ENCODE results near the gene NCR3LG1.

NCR3LG1 gene

GRCh38 chr11:17351172-17351509, 459 bp upstream of the NCR3LG1 start:
- no peaks in the 10 kb centered on the region for H3K27me3 ChIP-seq (ENCODE audit: insufficient read depth, low read length)
- no peaks in the 10 kb centered on the region for H3K36me3 ChIP-seq (ENCODE audit: insufficient read depth, low read length)
- peaks cover 12% of the 10 kb centered on the region for H3K4me1 ChIP-seq (ENCODE audit: insufficient read depth, low read length)
- H3K9me3 ChIP-seq (ENCODE audit: low read length): no peaks in the 10 kb centered on the region
- H2AFZ ChIP-seq (ENCODE audit: low read depth, low read length): peak overlapping the region; percentile 97
- H3K4me3 ChIP-seq (ENCODE audit: low read length): peak overlapping the region; percentile 88

DNA sequence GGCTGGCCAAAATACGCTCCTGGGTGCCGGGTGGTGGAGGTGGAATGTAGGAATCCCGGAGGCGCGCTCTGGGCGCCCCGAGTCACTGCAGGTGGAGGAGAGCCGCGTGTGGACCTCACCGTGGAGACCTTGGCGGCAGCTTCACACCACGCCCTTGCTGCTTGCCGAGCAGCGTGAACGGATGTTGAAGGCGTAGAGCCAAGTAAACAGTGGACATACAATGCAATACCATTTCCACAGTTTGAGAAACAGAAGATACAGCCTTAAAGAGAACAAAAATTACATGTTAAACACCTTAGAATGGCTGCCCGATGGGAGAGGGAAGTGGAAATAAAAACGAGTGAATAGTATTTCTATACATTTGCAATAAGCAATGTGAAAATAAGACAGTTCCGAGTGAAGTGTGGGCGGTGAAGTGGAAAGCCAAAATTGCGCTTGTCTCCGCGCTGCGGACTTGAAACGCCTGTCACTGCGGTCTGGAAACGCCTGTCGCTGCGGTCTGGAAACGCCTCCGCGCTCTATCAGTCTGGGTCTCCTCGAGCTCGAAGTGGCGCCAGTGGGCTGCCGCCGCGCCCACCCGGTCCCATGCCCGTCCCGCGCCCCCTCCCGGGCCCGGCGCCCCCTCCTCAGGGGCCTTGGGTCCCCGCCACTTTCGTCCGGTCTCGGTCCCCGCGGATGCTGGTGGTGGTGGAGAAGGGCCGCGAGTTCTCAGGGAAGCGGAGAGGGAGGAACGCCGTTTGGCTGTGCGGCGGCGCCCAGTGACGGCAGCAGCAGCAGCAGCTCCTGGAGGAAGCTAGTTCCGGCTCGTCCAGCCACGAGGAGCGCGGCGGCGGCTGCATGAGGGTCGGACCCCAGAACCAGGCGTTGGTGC, 1.6 kb downstream of the NCR3LG1 start:
- H3K4me3 ChIP-seq (ENCODE audit: low read length): peak overlapping the region; percentile 88
- peaks cover 2% of the 10 kb centered on the region for H3K9me3 ChIP-seq (ENCODE audit: low read length)
- peaks cover 12% of the 10 kb centered on the region for H3K4me1 ChIP-seq (ENCODE audit: insufficient read depth, low read length)
- H2AFZ ChIP-seq (ENCODE audit: low read depth, low read length): peak overlapping the region; percentile 97
- H3K27me3 ChIP-seq (ENCODE audit: insufficient read depth, low read length): no peaks in the 10 kb centered on the region
- H3K36me3 ChIP-seq (ENCODE audit: insufficient read depth, low read length): peaks cover 10% of the 10 kb centered on the region

DNA sequence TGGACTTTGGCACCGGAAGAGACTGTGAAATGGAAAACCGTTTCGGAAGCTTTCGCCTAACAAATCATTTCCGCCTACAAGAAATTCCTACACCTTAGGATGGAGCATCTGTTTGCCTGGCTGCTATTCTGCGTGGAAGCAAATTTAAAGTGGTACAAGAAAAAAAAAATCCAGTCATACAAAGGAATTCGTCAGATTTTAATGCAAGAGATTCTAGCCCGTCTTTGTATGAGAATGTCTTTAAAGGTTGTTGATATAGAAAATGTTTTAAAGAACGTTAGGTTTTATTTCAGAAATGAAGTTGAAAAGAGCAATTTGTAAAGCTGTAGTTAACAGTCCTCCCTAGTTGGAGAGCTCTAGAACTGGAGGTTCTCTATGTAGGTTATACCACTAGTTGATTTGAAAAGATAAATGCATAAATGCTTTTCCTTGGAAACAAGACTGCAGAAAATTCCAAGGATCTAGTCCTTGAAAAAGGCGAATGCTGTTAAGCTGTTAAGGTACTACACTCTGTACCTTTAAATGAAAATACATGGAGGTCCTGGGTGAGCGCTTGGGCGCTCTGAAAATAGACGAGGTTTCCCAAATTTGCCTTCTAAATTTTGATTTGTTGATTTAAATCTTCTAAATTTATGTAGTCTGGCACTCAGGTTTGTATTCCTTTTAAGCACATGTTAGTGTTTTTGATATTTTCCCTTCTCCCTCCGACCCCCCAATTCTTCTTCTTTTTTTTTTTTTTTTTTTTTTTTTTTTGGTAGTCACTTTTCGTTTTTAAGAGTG, 2.4 kb downstream of the NCR3LG1 start:
- H3K36me3 ChIP-seq (ENCODE audit: insufficient read depth, low read length): peaks cover 14% of the 10 kb centered on the region
- no peaks in the 10 kb centered on the region for H3K27me3 ChIP-seq (ENCODE audit: insufficient read depth, low read length)

GRCh38 chr11:17354601-17354991, 3.0 kb downstream of the NCR3LG1 start:
- Histone ChIP-seq H3K27me3 (ENCODE audit: insufficient read depth, low read length) (no peaks in the 10 kb centered on the region), H2AFZ (ENCODE audit: low read depth, low read length) (no peak overlapping the region), H3K9me3 (ENCODE audit: low read length) (peaks cover 4% of the 10 kb centered on the region), H3K36me3 (ENCODE audit: insufficient read depth, low read length) (peaks cover 17% of the 10 kb centered on the region), H3K4me3 (ENCODE audit: low read length) (peak overlapping the region; percentile 88), H3K4me1 (ENCODE audit: insufficient read depth, low read length) (peaks cover 12% of the 10 kb centered on the region)

More for the DNA sequence above, 2.4 kb downstream of the NCR3LG1 start:
- peaks cover 4% of the 10 kb centered on the region for H3K9me3 ChIP-seq (ENCODE audit: low read length)
- H3K4me1 ChIP-seq (ENCODE audit: insufficient read depth, low read length): peaks cover 12% of the 10 kb centered on the region
- H2AFZ ChIP-seq (ENCODE audit: low read depth, low read length): peak overlapping the region; percentile 97
- peak overlapping the region; percentile 88 for H3K4me3 ChIP-seq (ENCODE audit: low read length)

DNA sequence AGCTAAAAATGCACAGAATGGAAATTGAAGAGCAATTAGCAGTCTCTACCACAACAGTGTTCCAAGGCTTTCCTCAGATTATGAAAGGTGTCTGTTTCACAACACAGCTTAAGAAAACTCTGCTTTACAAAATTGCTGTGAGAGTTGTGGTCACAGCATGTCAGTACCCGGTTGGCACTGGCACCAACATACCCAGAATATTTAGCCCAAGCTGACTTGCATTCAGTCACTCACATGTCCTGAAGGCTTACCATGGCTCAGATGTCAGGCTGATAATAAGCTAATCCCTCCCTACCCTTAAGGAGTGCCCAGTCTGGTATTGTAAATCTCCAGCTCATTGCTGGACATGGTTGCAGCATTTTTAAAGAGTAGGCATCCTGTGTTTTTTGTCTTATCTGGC, 14.9 kb downstream of the NCR3LG1 start:
- no peaks in the 10 kb centered on the region for H3K27me3 ChIP-seq (ENCODE audit: insufficient read depth, low read length)
- H3K9me3 ChIP-seq (ENCODE audit: low read length): peaks cover 44% of the 10 kb centered on the region
- H3K4me1 ChIP-seq (ENCODE audit: insufficient read depth, low read length): no peaks in the 10 kb centered on the region
- peaks cover 44% of the 10 kb centered on the region for H3K36me3 ChIP-seq (ENCODE audit: insufficient read depth, low read length)
- no peak overlapping the region for H2AFZ ChIP-seq (ENCODE audit: low read depth, low read length)
- no peak overlapping the region for H3K4me3 ChIP-seq (ENCODE audit: low read length)

DNA sequence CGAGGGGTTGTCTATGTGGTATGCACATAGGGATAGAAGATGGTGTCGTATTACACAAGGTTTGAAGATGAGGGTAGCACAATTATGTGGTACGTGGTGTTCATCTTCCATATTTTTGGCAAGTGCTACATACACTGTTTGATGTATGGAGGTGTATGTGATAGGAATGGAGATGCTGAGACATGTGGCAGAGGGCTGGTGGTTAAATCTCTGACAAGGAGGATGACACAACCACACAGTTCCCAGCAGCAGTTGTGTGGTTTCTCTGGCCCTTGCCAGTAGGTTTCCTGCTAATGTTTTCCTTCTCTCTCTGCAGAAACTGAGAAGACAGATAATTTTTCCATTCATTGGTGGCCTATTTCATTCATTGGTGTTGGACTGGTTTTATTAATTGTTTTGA, 17.0 kb downstream of the NCR3LG1 start:
- Histone ChIP-seq H2AFZ (ENCODE audit: low read depth, low read length) (no peak overlapping the region), H3K27me3 (ENCODE audit: insufficient read depth, low read length) (no peaks in the 10 kb centered on the region), H3K36me3 (ENCODE audit: insufficient read depth, low read length) (peaks cover 59% of the 10 kb centered on the region), H3K4me1 (ENCODE audit: insufficient read depth, low read length) (no peaks in the 10 kb centered on the region), H3K4me3 (ENCODE audit: low read length) (no peak overlapping the region), H3K9me3 (ENCODE audit: low read length) (peaks cover 62% of the 10 kb centered on the region)

- peaks cover 62% of the 10 kb centered on the region for H3K36me3 ChIP-seq (ENCODE audit: insufficient read depth, low read length)
- no peaks in the 10 kb centered on the region for H3K4me1 ChIP-seq (ENCODE audit: insufficient read depth, low read length)
- peaks cover 65% of the 10 kb centered on the region for H3K9me3 ChIP-seq (ENCODE audit: low read length)
- no peak overlapping the region for H2AFZ ChIP-seq (ENCODE audit: low read depth, low read length)
- H3K4me3 ChIP-seq (ENCODE audit: low read length): no peak overlapping the region
- H3K27me3 ChIP-seq (ENCODE audit: insufficient read depth, low read length): no peaks in the 10 kb centered on the region
These were observed 17.5 kb downstream of the NCR3LG1 start for GRCh38 chr11:17369094-17369493.

- no peaks in the 10 kb centered on the region for H3K4me1 ChIP-seq (ENCODE audit: insufficient read depth, low read length)
- no peak overlapping the region for H2AFZ ChIP-seq (ENCODE audit: low read depth, low read length)
- H3K36me3 ChIP-seq (ENCODE audit: insufficient read depth, low read length): peaks cover 62% of the 10 kb centered on the region
- peaks cover 66% of the 10 kb centered on the region for H3K9me3 ChIP-seq (ENCODE audit: low read length)
- H3K27me3 ChIP-seq (ENCODE audit: insufficient read depth, low read length): no peaks in the 10 kb centered on the region
- H3K4me3 ChIP-seq (ENCODE audit: low read length): no peak overlapping the region
These were observed 18.2 kb downstream of the NCR3LG1 start for GRCh38 chr11:17369684-17370243.

DNA sequence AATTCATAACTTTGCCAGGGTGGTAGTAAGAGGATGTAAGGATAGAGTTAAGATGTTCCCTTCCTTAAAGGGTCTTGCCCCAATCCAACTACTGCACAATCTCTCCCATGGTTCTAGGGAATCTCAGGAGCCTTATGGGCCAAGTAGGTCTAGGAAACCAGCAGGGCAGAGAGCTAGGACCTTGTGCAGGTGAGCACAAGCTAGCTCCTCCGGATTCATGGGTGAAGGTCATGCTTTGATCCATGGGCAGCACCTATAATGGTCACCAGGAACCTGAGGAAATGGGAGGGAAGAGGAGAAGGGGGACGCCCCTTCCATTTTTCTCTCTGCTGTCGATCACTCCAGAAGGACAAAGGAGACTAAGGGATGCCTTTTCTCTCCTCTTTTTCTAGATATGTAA, 20.0 kb downstream of the NCR3LG1 start:
- H2AFZ ChIP-seq (ENCODE audit: low read depth, low read length): no peak overlapping the region
- H3K36me3 ChIP-seq (ENCODE audit: insufficient read depth, low read length): peaks cover 55% of the 10 kb centered on the region
- H3K4me3 ChIP-seq (ENCODE audit: low read length): no peak overlapping the region
- peaks cover 70% of the 10 kb centered on the region for H3K9me3 ChIP-seq (ENCODE audit: low read length)
- H3K27me3 ChIP-seq (ENCODE audit: insufficient read depth, low read length): no peaks in the 10 kb centered on the region
- H3K4me1 ChIP-seq (ENCODE audit: insufficient read depth, low read length): no peaks in the 10 kb centered on the region

- Histone ChIP-seq H3K4me3 (ENCODE audit: low read length) (no peak overlapping the region), H2AFZ (ENCODE audit: low read depth, low read length) (no peak overlapping the region), H3K36me3 (ENCODE audit: insufficient read depth, low read length) (peaks cover 20% of the 10 kb centered on the region), H3K9me3 (ENCODE audit: low read length) (peaks cover 58% of the 10 kb centered on the region), H3K4me1 (ENCODE audit: insufficient read depth, low read length) (no peaks in the 10 kb centered on the region), H3K27me3 (ENCODE audit: insufficient read depth, low read length) (no peaks in the 10 kb centered on the region)
These were observed 23.9 kb downstream of the NCR3LG1 start for GRCh38 chr11:17375547-17375946.

GRCh38 chr11:17376493-17376892, 24.9 kb downstream of the NCR3LG1 start:
- H3K36me3 ChIP-seq (ENCODE audit: insufficient read depth, low read length): peaks cover 20% of the 10 kb centered on the region
- no peaks in the 10 kb centered on the region for H3K27me3 ChIP-seq (ENCODE audit: insufficient read depth, low read length)
- no peaks in the 10 kb centered on the region for H3K4me1 ChIP-seq (ENCODE audit: insufficient read depth, low read length)
- no peak overlapping the region for H3K4me3 ChIP-seq (ENCODE audit: low read length)
- H2AFZ ChIP-seq (ENCODE audit: low read depth, low read length): no peak overlapping the region
- peaks cover 50% of the 10 kb centered on the region for H3K9me3 ChIP-seq (ENCODE audit: low read length)

- no peaks in the 10 kb centered on the region for H3K27me3 ChIP-seq (ENCODE audit: insufficient read depth, low read length)
These were observed 27.1 kb downstream of the NCR3LG1 start for GRCh38 chr11:17378655-17379054.

More at GRCh38 chr11:17378655-17379054, 27.1 kb downstream of the NCR3LG1 start:
- Histone ChIP-seq H3K4me1 (ENCODE audit: insufficient read depth, low read length) (no peaks in the 10 kb centered on the region), H3K36me3 (ENCODE audit: insufficient read depth, low read length) (peaks cover 4% of the 10 kb centered on the region), H2AFZ (ENCODE audit: low read depth, low read length) (no peak overlapping the region), H3K9me3 (ENCODE audit: low read length) (peaks cover 28% of the 10 kb centered on the region), H3K4me3 (ENCODE audit: low read length) (no peak overlapping the region)
